ENCODE results near the gene DLG2. TPM values are rescaled to one million over a fixed set of nuclear protein-coding genes. Genes with fewer than 3 reads are reported as not detected.

Gene DLG2
- total RNA-seq, 2 donors from 2014 or later, result 3.8 to 16.4 TPM

GRCh38 chr11:84541731-84542340, 1085.3 kb downstream of the DLG2 start:
- no peak overlapping the region for H3K27ac ChIP-seq
- no peak for TF ChIP-seq CTCF (IDR thresholded peaks at IDR 0.05)
- no peaks in the 10 kb centered on the region for H3K9me3 ChIP-seq
- no peaks in the 10 kb centered on the region for H3K4me1 ChIP-seq (ENCODE audit: control insufficient read depth in 1 of 2, low read depth in 2 of 2)
- no peaks in the 10 kb centered on the region for H3K27me3 ChIP-seq (replicated peaks; ENCODE audit: insufficient read depth)
- ATAC-seq (ENCODE audit: insufficient number of reproducible peaks, low FRiP score, low read depth) (no peak), DNase-seq (ENCODE audit: low spot score) (no peak)
- no peaks in the 10 kb centered on the region for H3K36me3 ChIP-seq
- H3K4me3 ChIP-seq, result no peak overlapping the region

DNA sequence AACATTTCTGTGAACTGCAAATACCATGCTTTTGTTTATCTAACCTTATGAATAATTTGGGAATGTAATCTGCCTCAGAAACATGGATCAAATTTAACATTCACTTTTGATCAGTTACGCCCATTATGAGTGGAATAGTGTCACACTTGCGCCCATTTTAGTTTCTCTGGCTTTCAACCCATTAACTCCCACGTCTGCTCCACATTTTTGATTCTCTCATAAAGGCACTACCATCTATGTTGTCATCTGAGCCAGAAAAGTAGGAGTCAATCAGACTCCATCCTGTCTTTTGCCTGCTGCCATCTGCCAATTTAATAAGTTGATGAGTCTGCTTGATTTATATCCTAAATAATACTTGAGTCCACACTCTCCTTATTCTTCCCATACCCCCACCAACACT, 1090.7 kb downstream of the DLG2 start:
- DNase-seq (ENCODE audit: low spot score) (no peak), ATAC-seq (ENCODE audit: insufficient number of reproducible peaks, low FRiP score, low read depth) (no peak)
- no peak overlapping the region for H3K27ac ChIP-seq
- H3K4me3 ChIP-seq, result no peak overlapping the region
- H3K36me3 ChIP-seq, result no peaks in the 10 kb centered on the region
- no peaks in the 10 kb centered on the region for H3K9me3 ChIP-seq
- H3K4me1 ChIP-seq (ENCODE audit: control insufficient read depth in 1 of 2, low read depth in 2 of 2), result no peaks in the 10 kb centered on the region
- H3K27me3 ChIP-seq (replicated peaks; ENCODE audit: insufficient read depth), result no peaks in the 10 kb centered on the region
- TF ChIP-seq CTCF (IDR thresholded peaks at IDR 0.05), result no peak

GRCh38 chr11:84532364-84532763, 1094.8 kb downstream of the DLG2 start:
- Histone ChIP-seq H3K27me3 (replicated peaks; ENCODE audit: insufficient read depth) (no peaks in the 10 kb centered on the region), H3K4me1 (ENCODE audit: control insufficient read depth in 1 of 2, low read depth in 2 of 2) (no peaks in the 10 kb centered on the region), H3K9me3 (no peaks in the 10 kb centered on the region), H3K4me3 (no peak overlapping the region), H3K27ac (no peak overlapping the region), H3K36me3 (no peaks in the 10 kb centered on the region)
- DNase-seq (ENCODE audit: low spot score) (no peak), ATAC-seq (ENCODE audit: insufficient number of reproducible peaks, low FRiP score, low read depth) (no peak)
- TF ChIP-seq CTCF (IDR thresholded peaks at IDR 0.05), result no peak

DNA sequence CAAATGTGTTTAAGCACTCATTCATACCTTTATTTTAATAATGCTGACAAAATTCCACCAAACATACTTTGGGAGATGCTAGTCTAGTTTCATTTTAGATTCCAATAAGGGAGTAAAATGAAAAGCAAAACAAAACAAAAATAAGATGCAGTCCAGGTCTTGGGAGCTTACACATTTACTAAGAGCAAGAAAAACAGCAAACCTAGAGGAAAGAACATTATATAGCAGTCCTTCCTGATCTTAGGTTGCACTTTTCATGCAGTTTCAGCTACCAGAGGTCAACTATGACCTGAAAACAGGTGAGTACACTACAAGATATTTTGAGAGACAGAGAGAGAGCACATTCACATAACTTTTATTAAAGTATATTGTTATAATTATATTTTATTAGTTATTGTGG, 1100.9 kb downstream of the DLG2 start:
- Histone ChIP-seq H3K27ac (no peak overlapping the region), H3K27me3 (replicated peaks; ENCODE audit: insufficient read depth) (no peaks in the 10 kb centered on the region), H3K9me3 (no peaks in the 10 kb centered on the region), H3K36me3 (no peaks in the 10 kb centered on the region), H3K4me1 (ENCODE audit: control insufficient read depth in 1 of 2, low read depth in 2 of 2) (peaks cover 0 to 11% of the 10 kb centered on the region in 2 donors), H3K4me3 (no peak overlapping the region)
- no peak for DNase-seq (ENCODE audit: low spot score)
- TF ChIP-seq CTCF (IDR thresholded peaks at IDR 0.05), result no peak
- no peak for ATAC-seq (ENCODE audit: insufficient number of reproducible peaks, low FRiP score, low read depth)

DNA sequence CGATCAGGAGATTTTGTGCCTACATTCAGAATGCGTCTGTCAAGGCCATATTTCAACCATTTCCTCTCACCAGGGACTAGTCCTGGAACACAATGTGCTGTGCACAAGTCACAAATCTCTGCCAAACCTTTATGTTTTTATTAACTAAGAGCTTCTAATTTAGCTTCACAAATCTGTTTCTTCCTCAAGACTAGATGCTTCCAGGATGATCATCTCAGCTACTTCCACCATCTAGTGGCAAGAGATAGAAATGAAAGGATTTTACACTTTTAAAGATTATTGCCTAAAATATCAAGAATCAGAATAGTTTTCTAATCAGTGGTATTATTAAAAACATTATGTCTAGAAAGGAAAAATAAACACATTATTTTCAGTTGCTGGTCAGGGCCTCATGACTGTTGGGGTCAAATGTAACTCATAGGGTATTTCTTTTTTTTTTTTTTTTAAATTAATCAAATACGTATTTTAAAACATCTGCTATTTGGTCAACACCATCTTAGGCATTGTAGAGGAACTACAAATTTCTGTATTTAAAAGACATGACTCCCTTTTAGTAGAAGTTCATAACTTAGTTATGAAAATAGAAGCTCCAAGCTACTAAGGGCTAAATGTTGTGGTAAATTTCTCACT, 1102.6 kb downstream of the DLG2 start:
- ATAC-seq (ENCODE audit: insufficient number of reproducible peaks, low FRiP score, low read depth) (no peak), DNase-seq (ENCODE audit: low spot score) (no peak)
- TF ChIP-seq CTCF (IDR thresholded peaks at IDR 0.05), result peak; percentile 39
- Histone ChIP-seq H3K36me3 (no peaks in the 10 kb centered on the region), H3K27me3 (replicated peaks; ENCODE audit: insufficient read depth) (no peaks in the 10 kb centered on the region), H3K9me3 (no peaks in the 10 kb centered on the region), H3K4me1 (ENCODE audit: control insufficient read depth in 1 of 2, low read depth in 2 of 2) (peaks cover 0 to 11% of the 10 kb centered on the region in 2 donors), H3K27ac (no peak overlapping the region), H3K4me3 (no peak overlapping the region)

Data from thoracic aorta (tissue), 2 donors.